AG04449 (cell line): ENCODE data around the gene DCTN4.

Source experiments
- CTCF ChIA-PET: fragments of 350-600 bp; formaldehyde crosslinking; extraction: SDS; loops from one replicate; lab custom pipeline; 2021; ENCODE audit warnings: antibody characterized with exemption; lab: Yijun Ruan, JAX
- POLR2A ChIA-PET: fragments of 400-600, 350-600 bp; formaldehyde crosslinking; extraction: SDS; loops from one replicate; lab custom pipeline; 2020; ENCODE audit warnings: antibody characterized with exemption, inconsistent platforms; lab: Yijun Ruan, JAX
- DNase-seq: peaks from one replicate; pipeline ENCODE4 v3.0.0-alpha.2; 2010; ENCODE audit warnings: low read depth, low spot score
- H3K4me3 ChIP-seq: 2 replicates; pipeline ENCODE4 v1.5.1; 2011; ENCODE audit warnings: low read depth, mild to moderate bottlenecking, control low read depth, low read length
- CTCF ChIP-seq: IDR thresholded peaks from one replicate; pipeline ENCODE4 v1.5.1; 2011; ENCODE audit warnings: mild to moderate bottlenecking, moderate library complexity, low read length, control low read depth, inconsistent platforms; ENCODE audit not compliant: insufficient read depth; ENCODE audit errors: missing control alignments

DCTN4 gene

GRCh38 chr5:150674341-150674821 lies 84.4 kb downstream of the DCTN4 start:
- no peak for DNase-seq
- ChIA-PET CTCF (interaction anchor here (1.3 to 7.0 kb wide), 4 partner anchors 15 to 216 kb away, joined by 4 to 55 read pairs (median 21); partner anchors contain the start of gene MYOZ3), POLR2A (no interaction called here)
- no peak overlapping the region for H3K4me3 ChIP-seq
- TF ChIP-seq CTCF, result no peak

- POLR2A ChIA-PET, result interaction anchor here (0.9 kb wide), 1 partner anchor 22 kb away, joined by 4 read pairs; no protein-coding TSS in a partner anchor
- TF ChIP-seq CTCF, result no peak
- CTCF ChIA-PET, result interaction anchor here (1.0 to 7.0 kb wide), 8 partner anchors 13 to 215 kb away, joined by 4 to 55 read pairs (median 6); partner anchors contain the start of genes IRGM, MYOZ3 and RBM22
- no peak for DNase-seq
- peak overlapping the region; percentile 59 for H3K4me3 ChIP-seq
These were observed 85.9 kb downstream of the DCTN4 start for GRCh38 chr5:150672884-150673275.

- TF ChIP-seq CTCF, result no peak
- ChIA-PET POLR2A (no interaction called here), CTCF (interaction anchor here (1.2 to 7.0 kb wide), 6 partner anchors 13 to 214 kb away, joined by 4 to 55 read pairs (median 8); partner anchors contain the start of genes MYOZ3 and RBM22)
- peak overlapping the region; percentile 59 for H3K4me3 ChIP-seq
- no peak for DNase-seq
These were observed 86.5 kb downstream of the DCTN4 start for GRCh38 chr5:150672237-150672883.

- no peak for TF ChIP-seq CTCF
- DNase-seq, result no peak
- ChIA-PET CTCF (interaction anchor here (1.1 to 7.0 kb wide), 6 partner anchors 9 to 111 kb away, joined by 5 to 55 read pairs (median 8); partner anchors contain the start of genes MYOZ3 and RBM22), POLR2A (interaction anchor here (0.6 kb wide), 1 partner anchor 11 kb away, joined by 3 read pairs; no protein-coding TSS in a partner anchor)
- peak overlapping the region; percentile 59 for H3K4me3 ChIP-seq
These were observed 87.1 kb downstream of the DCTN4 start for GRCh38 chr5:150671509-150672236.

- ChIA-PET POLR2A (no interaction called here), CTCF (interaction anchor here (1.1 to 7.0 kb wide), 5 partner anchors 8 to 110 kb away, joined by 5 to 55 read pairs (median 11); partner anchors contain the start of genes MYOZ3 and RBM22)
- no peak for TF ChIP-seq CTCF
- no peak for DNase-seq
- no peak overlapping the region for H3K4me3 ChIP-seq
These were observed 87.9 kb downstream of the DCTN4 start for GRCh38 chr5:150670948-150671310.
